ENCODE results near the gene MLST8.

- TF ChIP-seq, protein P1, sequence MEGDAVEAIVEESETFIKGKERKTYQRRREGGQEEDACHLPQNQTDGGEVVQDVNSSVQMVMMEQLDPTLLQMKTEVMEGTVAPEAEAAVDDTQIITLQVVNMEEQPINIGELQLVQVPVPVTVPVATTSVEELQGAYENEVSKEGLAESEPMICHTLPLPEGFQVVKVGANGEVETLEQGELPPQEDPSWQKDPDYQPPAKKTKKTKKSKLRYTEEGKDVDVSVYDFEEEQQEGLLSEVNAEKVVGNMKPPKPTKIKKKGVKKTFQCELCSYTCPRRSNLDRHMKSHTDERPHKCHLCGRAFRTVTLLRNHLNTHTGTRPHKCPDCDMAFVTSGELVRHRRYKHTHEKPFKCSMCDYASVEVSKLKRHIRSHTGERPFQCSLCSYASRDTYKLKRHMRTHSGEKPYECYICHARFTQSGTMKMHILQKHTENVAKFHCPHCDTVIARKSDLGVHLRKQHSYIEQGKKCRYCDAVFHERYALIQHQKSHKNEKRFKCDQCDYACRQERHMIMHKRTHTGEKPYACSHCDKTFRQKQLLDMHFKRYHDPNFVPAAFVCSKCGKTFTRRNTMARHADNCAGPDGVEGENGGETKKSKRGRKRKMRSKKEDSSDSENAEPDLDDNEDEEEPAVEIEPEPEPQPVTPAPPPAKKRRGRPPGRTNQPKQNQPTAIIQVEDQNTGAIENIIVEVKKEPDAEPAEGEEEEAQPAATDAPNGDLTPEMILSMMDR (IDR thresholded peaks at IDR 0.05): no peak
- TF ChIP-seq POLR2A (IDR thresholded peaks at IDR 0.05): no peak
Observed at GRCh38 chr16:2172688-2173335, 32.4 kb upstream of the MLST8 start.
